BLaER1 (cell line): ENCODE results near the gene C2CD4D.
A peak's percentile ranks its signal among the peaks of the same experiment; 100 is the strongest.
"Not testable (repeated sequence)": the region's sequence is repeated elsewhere in the genome, so short reads cannot be mapped to it uniquely, and the experiment has no call there.

Experiments
- H3K27ac ChIP-seq: shearing (Covaris generic); formaldehyde crosslinking; 2 replicates; pipeline ENCODE4 v1.8.1; 2022
- H3K27me3 ChIP-seq: shearing (Covaris generic); formaldehyde crosslinking; 2 replicates; pipeline ENCODE4 v1.8.1; 2022
- H3K36me3 ChIP-seq: shearing (Covaris generic); formaldehyde crosslinking; 2 replicates; pipeline ENCODE4 v1.8.1; 2022
- H3K4me1 ChIP-seq: shearing (Covaris generic); formaldehyde crosslinking; 2 replicates; pipeline ENCODE4 v1.8.1; 2022
- H3K4me2 ChIP-seq: shearing (Covaris generic); formaldehyde crosslinking; 2 replicates; pipeline ENCODE4 v1.8.1; 2022
- H3K4me3 ChIP-seq: shearing (Covaris generic); formaldehyde crosslinking; 2 replicates; pipeline ENCODE4 v1.8.1; 2022
- H3K9ac ChIP-seq: shearing (Covaris generic); formaldehyde crosslinking; 2 replicates; pipeline ENCODE4 v1.8.1; 2022
- H3K9me3 ChIP-seq: shearing (Covaris generic); formaldehyde crosslinking; 2 replicates; pipeline ENCODE4 v1.8.1; 2022
- H4K20me1 ChIP-seq: shearing (Covaris generic); formaldehyde crosslinking; 2 replicates; pipeline ENCODE4 v1.8.1; 2022
- Cebpa-rat ChIP-seq: shearing (Covaris generic); IDR thresholded peaks from 2 replicates; pipeline ENCODE4 v1.8.1; 2022

C2CD4D gene

GRCh38 chr1:151858886-151859665 is 19.5 kb upstream of the C2CD4D start:
- Histone ChIP-seq H3K36me3 (no peaks in the 10 kb centered on the region), H3K4me2 (peak overlapping the region; percentile 71), H3K27ac (no peak overlapping the region), H3K4me1 (peaks cover 17% of the 10 kb centered on the region), H3K9me3 (no peaks in the 10 kb centered on the region), H3K9ac (no peak overlapping the region), H4K20me1 (no peaks in the 10 kb centered on the region), H3K4me3 (no peak overlapping the region), H3K27me3 (no peaks in the 10 kb centered on the region)
- no peak for TF ChIP-seq Cebpa-rat

- H4K20me1 ChIP-seq, result no peaks in the 10 kb centered on the region
- H3K4me2 ChIP-seq, result no peak overlapping the region
- no peak for TF ChIP-seq Cebpa-rat
- no peak overlapping the region for H3K9ac ChIP-seq
- no peaks in the 10 kb centered on the region for H3K36me3 ChIP-seq
- H3K9me3 ChIP-seq, result no peaks in the 10 kb centered on the region
- H3K4me3 ChIP-seq, result no peak overlapping the region
- no peak overlapping the region for H3K27ac ChIP-seq
- H3K4me1 ChIP-seq, result peaks cover 17% of the 10 kb centered on the region
- H3K27me3 ChIP-seq, result no peaks in the 10 kb centered on the region
These were observed 18.6 kb upstream of the C2CD4D start for GRCh38 chr1:151858030-151858746.

DNA sequence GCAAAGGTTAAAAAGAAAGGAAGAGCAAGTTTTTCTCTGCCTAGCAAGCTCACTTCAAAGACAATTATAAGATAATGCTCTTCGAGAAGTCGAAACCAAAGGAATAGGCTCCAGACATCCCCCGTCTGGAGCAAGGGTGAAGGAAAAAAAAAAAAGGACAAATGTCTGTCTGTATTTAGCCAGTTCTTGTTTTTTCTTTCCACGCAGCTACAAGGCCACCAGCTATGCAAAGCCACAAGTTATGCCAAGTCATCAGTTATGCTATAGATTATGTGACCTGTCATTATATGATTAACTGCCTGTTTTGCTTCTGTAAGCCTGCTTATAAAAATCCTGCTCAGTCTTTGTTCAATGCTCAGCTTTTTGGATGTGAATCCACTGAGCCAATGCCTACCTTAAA is 16.3 kb upstream of the C2CD4D start:
- Histone ChIP-seq H3K4me2 (no peak overlapping the region), H3K9ac (no peak overlapping the region), H3K4me1 (peaks cover 17% of the 10 kb centered on the region), H3K27ac (no peak overlapping the region), H4K20me1 (no peaks in the 10 kb centered on the region), H3K4me3 (no peak overlapping the region), H3K9me3 (no peaks in the 10 kb centered on the region), H3K27me3 (no peaks in the 10 kb centered on the region), H3K36me3 (no peaks in the 10 kb centered on the region)
- TF ChIP-seq Cebpa-rat, result no peak

DNA sequence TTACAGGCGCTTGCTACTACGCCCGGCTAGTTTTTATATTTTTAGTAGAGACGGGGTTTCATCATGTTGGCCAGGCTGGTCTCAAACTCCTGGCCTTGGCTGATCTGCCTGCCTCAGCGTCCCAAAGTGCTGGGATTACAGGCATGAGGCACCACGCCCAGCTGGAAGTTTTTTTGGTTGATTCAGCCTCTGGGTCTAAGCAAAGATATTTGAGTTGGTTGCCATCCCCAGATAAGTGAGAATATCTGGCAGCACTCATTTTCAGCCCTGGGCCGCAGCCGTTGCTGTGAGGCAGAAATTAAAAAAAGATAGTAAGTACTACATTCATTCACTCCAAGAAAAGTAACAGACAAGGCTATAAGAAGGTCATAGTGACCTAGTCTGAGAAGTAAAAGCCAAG is 15.9 kb upstream of the C2CD4D start:
- not testable (repeated sequence) for H4K20me1 ChIP-seq, H3K27me3 ChIP-seq, H3K4me2 ChIP-seq, H3K9ac ChIP-seq, H3K27ac ChIP-seq, H3K36me3 ChIP-seq, H3K4me3 ChIP-seq, H3K9me3 ChIP-seq
- peaks cover 14% of the 10 kb centered on the region for H3K4me1 ChIP-seq

DNA sequence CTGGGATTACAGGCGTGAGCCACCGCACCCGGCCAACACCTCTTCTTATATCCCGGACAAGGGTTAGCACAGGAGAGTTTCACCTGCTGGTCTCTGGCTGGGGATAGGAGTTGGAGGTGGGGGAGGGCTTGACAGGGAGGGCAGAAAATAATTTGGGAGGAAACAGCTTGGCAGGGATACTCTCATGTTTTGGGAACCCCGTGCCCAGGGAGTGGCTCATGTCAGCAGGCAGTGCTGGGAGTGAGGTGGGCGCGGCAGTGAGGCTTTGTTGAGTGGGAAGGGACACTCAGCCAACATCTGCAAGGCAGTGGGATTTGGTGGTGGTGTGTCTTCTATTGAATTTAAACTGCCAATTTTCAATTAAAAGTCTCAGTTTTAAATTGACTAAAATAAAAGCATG is 15.0 kb upstream of the C2CD4D start:
- H3K9ac ChIP-seq, result no peak overlapping the region
- no peaks in the 10 kb centered on the region for H3K9me3 ChIP-seq
- H3K4me2 ChIP-seq, result no peak overlapping the region
- peaks cover 5% of the 10 kb centered on the region for H3K4me1 ChIP-seq
- H3K4me3 ChIP-seq, result no peak overlapping the region
- H4K20me1 ChIP-seq, result no peaks in the 10 kb centered on the region
- no peaks in the 10 kb centered on the region for H3K36me3 ChIP-seq
- TF ChIP-seq Cebpa-rat, result no peak
- H3K27ac ChIP-seq, result no peak overlapping the region
- H3K27me3 ChIP-seq, result no peaks in the 10 kb centered on the region

GRCh38 chr1:151853411-151853943 is 13.9 kb upstream of the C2CD4D start, which contains the start of gene THEM5:
Gene THEM5 (minus strand): TSS chr1:151853712. CDS start chr1:151853565, 147 bp downstream.
- Histone ChIP-seq H3K4me1 (peaks cover 9% of the 10 kb centered on the region), H3K36me3 (no peaks in the 10 kb centered on the region), H3K4me2 (no peak within 1 kb of the TSS), H3K27ac (no peak within 1 kb of the TSS), H3K9me3 (no peaks in the 10 kb centered on the region), H4K20me1 (no peaks in the 10 kb centered on the region), H3K4me3 (no peak within 1 kb of the TSS), H3K27me3 (no peaks in the 10 kb centered on the region), H3K9ac (no peak within 1 kb of the TSS)
- no peak for TF ChIP-seq Cebpa-rat

DNA sequence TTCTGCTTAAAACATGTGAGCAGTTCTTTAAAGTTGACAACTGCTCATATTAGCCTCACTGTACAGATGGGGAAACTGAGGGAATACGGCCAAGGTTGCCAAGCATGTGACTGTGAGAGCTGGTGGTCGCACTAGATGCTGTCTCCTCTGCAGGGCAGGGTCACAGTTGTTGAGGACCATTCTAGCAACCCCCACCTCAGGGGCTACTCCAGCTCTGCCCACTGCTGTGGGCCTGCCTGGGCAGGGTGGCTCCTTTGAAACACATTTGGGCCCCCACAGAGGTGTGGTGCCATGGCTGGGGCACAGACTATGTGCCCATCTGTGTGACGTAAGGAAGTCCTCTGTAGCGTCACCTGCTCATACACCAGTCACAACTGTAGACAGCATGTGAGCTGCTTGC is 13.1 kb upstream of the C2CD4D start:
- H3K9ac ChIP-seq, result no peak overlapping the region
- H3K4me3 ChIP-seq, result no peak overlapping the region
- H3K36me3 ChIP-seq, result no peaks in the 10 kb centered on the region
- H3K27me3 ChIP-seq, result no peaks in the 10 kb centered on the region
- no peak for TF ChIP-seq Cebpa-rat
- peaks cover 17% of the 10 kb centered on the region for H3K4me1 ChIP-seq
- H3K9me3 ChIP-seq, result no peaks in the 10 kb centered on the region
- H3K27ac ChIP-seq, result no peak overlapping the region
- no peaks in the 10 kb centered on the region for H4K20me1 ChIP-seq
- H3K4me2 ChIP-seq, result no peak overlapping the region

DNA sequence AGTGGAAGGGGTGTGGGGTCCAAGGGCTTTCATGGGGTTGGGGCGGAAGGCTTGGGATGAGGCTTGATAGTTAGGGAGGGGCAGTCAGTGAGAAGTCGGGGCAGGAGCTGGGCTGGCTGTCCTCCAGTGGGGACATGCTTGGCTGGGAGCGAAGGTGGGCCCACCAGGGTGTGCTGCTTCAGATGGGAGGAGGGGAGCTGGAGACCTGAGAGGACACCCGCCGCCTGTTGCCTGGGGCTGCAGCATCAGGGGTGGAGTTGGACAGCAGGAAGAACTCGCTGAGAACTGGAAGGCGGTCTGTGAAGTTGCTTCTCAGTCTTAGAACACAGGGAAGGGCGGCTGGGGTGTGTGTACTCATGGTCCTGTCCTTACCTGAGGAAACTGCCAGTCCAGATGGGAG is 12.3 kb upstream of the C2CD4D start:
- no peak overlapping the region for H3K4me3 ChIP-seq
- no peak overlapping the region for H3K9ac ChIP-seq
- H3K4me1 ChIP-seq, result peaks cover 17% of the 10 kb centered on the region
- no peak overlapping the region for H3K27ac ChIP-seq
- H3K27me3 ChIP-seq, result no peaks in the 10 kb centered on the region
- no peaks in the 10 kb centered on the region for H3K36me3 ChIP-seq
- no peaks in the 10 kb centered on the region for H4K20me1 ChIP-seq
- no peak overlapping the region for H3K4me2 ChIP-seq
- H3K9me3 ChIP-seq, result no peaks in the 10 kb centered on the region
- TF ChIP-seq Cebpa-rat, result no peak

GRCh38 chr1:151849871-151850270 is 10.3 kb upstream of the C2CD4D start:
- no peak overlapping the region for H3K9ac ChIP-seq
- H3K4me1 ChIP-seq, result peaks cover 24% of the 10 kb centered on the region
- H3K27ac ChIP-seq, result no peak overlapping the region
- no peak for TF ChIP-seq Cebpa-rat
- H3K36me3 ChIP-seq, result no peaks in the 10 kb centered on the region
- H3K9me3 ChIP-seq, result no peaks in the 10 kb centered on the region
- H3K4me2 ChIP-seq, result no peak overlapping the region
- no peaks in the 10 kb centered on the region for H3K27me3 ChIP-seq
- H3K4me3 ChIP-seq, result no peak overlapping the region
- H4K20me1 ChIP-seq, result no peaks in the 10 kb centered on the region

GRCh38 chr1:151849126-151849525 is 9.5 kb upstream of the C2CD4D start:
- H3K4me1 ChIP-seq, result peaks cover 24% of the 10 kb centered on the region
- TF ChIP-seq Cebpa-rat, result no peak
- H3K27me3 ChIP-seq, result no peaks in the 10 kb centered on the region
- no peaks in the 10 kb centered on the region for H4K20me1 ChIP-seq
- no peak overlapping the region for H3K9ac ChIP-seq
- H3K4me3 ChIP-seq, result no peak overlapping the region
- no peaks in the 10 kb centered on the region for H3K36me3 ChIP-seq
- H3K27ac ChIP-seq, result no peak overlapping the region
- no peaks in the 10 kb centered on the region for H3K9me3 ChIP-seq
- H3K4me2 ChIP-seq, result peak overlapping the region; percentile 67; the same call in 1 of the 2 replicates
